NCI-H2196 treated with DMSO at 0.1 percent for 48 hours (cell line): Measurements from ENCODE around the gene SLC45A3.
A peak's percentile ranks its signal among the peaks of the same experiment; 100 is the strongest.
"Not testable (repeated sequence)": the region's sequence is repeated elsewhere in the genome, so short reads cannot be mapped to it uniquely, and the experiment has no call there.

Source experiments
- DNase-seq: peaks from one replicate; lab custom pipeline; 2025; ENCODE audit not compliant: unreplicated experiment; lab: John Stamatoyannopoulos, UW

The SLC45A3 gene

GRCh38 chr1:205637854-205638468 lies 42.3 kb downstream of the SLC45A3 start:
- no peak for DNase-seq

GRCh38 chr1:205636732-205637131 lies 43.6 kb downstream of the SLC45A3 start:
- DNase-seq: no peak

- DNase-seq: not testable (repeated sequence)
Measured at GRCh38 chr1:205636138-205636530, 44.2 kb downstream of the SLC45A3 start.

GRCh38 chr1:205633421-205633976 lies 46.8 kb downstream of the SLC45A3 start:
- no peak for DNase-seq

- DNase-seq: no peak
Measured at GRCh38 chr1:205632669-205633169, 47.6 kb downstream of the SLC45A3 start.

GRCh38 chr1:205631768-205632668 lies 48.3 kb downstream of the SLC45A3 start, which contains the start of gene ELK4:
TSS of gene ELK4 (minus strand) at chr1:205632011. CDS start at chr1:205623882, 8,129 bp downstream.
- peak; percentile 91 for DNase-seq

- DNase-seq: peak; percentile 85
Measured at GRCh38 chr1:205631010-205631767, 49.1 kb downstream of the SLC45A3 start.

- DNase-seq: no peak
Measured at GRCh38 chr1:205630651-205631009, 49.7 kb downstream of the SLC45A3 start.

GRCh38 chr1:205630241-205630640 lies 50.1 kb downstream of the SLC45A3 start:
- no peak for DNase-seq

- DNase-seq: no peak
Measured at GRCh38 chr1:205629751-205630150, 50.6 kb downstream of the SLC45A3 start.

- no peak for DNase-seq
Measured at GRCh38 chr1:205627956-205628355, 52.4 kb downstream of the SLC45A3 start.

GRCh38 chr1:205626216-205626615 lies 54.1 kb downstream of the SLC45A3 start:
- DNase-seq: no peak

- no peak for DNase-seq
Measured at GRCh38 chr1:205623646-205624045, 56.7 kb downstream of the SLC45A3 start.

GRCh38 chr1:205620269-205620668 lies 60.0 kb downstream of the SLC45A3 start:
- no peak for DNase-seq

- DNase-seq: no peak
Measured at GRCh38 chr1:205619376-205619775, 60.9 kb downstream of the SLC45A3 start.

GRCh38 chr1:205616563-205617293 lies 63.6 kb downstream of the SLC45A3 start:
- no peak for DNase-seq

GRCh38 chr1:205615789-205616188 lies 64.5 kb downstream of the SLC45A3 start:
- no peak for DNase-seq

GRCh38 chr1:205613854-205614412 lies 66.4 kb downstream of the SLC45A3 start:
- DNase-seq: no peak

GRCh38 chr1:205612556-205612955 lies 67.8 kb downstream of the SLC45A3 start:
- no peak for DNase-seq

GRCh38 chr1:205612104-205612503 lies 68.2 kb downstream of the SLC45A3 start:
- DNase-seq: no peak
